ENCODE data around the gene IFIT1B.
A peak's percentile ranks its signal among the peaks of the same experiment; 100 is the strongest.

The IFIT1B gene

DNA sequence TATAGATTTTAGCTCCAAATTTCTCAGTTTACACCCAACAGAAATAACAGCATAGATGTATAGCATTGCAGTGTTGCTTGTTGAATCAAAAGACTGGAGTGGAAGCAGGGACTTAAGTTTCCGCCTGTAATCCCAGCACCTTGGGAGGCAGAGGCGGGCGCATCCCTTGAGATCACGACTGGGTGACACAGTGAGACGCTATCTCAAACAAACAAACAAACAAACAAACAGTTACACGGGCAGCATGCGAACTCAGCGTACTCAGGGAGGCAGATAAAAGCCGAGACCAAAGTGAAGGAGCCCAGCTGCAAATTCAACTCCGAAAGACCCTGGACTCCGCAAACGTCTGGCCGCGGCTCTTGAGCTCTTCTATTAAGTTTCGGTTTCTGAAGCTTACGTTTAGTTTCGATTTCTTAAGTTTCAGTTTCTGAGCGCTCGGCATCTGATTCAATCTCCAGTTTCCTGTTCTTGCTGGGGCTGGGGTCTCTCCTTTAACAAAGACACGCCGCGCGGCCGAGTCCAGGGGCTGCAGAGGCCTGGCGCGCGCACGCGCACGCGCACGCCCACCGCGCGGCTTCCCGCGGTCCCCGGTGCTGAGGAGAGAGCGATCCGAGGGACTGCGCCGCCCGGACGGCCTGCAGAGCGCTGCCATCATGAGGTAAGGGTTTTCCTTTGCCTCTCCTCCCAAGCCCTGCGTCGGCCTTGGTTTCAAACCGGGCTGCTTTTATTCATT is 36.5 kb downstream of the IFIT1B start, which contains the start of gene IFIT5:
Gene IFIT5, plus strand, starts transcription at position 423 of the 733 bp plus-strand sequence. Its CDS starts 231 bp downstream, at position 654.
- peak; percentile 82 for DNase-seq

DNA sequence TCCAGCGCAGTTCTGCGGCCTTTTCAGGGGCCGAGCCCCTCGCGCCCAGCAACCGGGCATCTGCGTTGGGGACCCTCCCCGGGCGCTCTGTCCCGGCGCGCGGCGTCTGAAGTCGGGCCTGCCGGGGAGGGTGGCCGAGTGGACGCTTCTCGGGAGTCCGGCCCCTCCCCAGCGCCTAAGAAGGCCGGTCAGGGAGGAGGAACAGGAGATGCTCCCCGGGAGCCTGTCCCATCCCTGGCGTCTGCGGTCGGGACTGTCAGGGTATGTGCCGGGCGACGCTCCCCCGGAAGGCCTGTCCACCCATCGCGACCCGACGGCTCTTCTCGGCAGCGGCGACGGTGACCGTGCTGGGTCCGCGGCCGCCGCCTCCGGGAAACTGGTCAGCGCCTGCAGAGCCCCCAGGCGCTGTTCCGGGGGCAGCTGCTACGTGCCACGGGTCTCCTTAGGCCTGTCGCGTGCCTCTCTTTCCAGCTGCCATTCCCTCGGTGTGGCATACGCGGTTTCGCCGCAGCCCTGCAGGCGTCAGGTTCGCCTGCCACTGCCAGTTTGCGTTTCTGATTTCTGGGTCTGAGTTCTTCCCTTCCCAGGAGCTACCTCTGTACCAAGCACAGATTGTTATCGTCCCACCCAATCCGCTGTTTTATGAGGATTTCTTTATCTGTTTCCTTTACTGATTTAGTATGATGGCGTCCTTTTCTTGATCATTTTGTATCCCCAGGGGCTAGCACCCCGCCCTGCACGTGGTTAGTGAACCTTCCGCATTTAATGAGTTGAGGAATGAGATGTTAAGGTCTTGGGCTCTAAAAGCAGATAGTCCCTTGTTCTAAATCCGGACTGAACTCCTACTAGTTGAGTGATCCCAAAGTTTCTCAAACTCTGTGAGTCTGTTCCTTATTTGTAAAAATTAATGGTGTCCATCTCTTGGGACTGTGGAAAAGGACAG is 37.3 kb downstream of the IFIT1B start:
- DNase-seq: peak; percentile 66

DNA sequence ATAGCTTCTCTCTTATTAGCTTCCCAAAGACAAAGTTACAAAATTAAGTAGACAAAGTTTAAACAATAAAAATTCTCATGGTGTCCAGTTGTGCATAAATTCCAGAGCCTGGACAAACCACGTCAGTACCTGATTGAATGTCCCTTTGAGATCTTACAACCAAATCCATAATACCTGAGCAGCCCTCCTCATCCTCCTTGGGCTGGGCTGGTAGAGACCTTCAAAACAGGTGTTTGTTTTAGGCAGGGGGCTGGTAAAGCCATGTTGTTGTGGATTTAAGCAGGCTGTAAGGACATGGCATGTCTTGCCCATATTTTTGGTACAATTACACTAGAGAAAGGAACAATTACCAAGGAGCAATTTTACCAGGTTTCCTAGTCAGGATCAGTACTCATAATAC is 38.6 kb downstream of the IFIT1B start:
- no peak for DNase-seq

DNA sequence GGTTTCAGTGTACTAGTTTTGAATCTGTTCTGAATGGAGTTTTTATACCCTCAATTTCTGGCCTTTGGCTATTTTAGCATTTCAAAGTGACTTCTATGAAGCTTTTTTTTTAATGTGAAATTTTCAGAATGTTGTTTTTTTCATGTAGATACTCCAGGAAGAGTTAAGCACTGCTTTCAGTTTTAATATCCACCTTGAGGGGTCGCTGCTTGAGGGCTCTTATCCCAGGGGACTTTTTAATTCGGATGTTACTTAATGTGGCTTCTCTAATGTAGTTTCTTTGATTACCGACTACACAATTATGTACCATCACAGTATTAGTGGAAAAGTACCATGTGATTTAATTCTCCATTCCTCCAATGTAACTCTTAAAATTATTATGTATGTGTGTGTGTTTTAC is 41.7 kb downstream of the IFIT1B start:
- no peak for DNase-seq

DNA sequence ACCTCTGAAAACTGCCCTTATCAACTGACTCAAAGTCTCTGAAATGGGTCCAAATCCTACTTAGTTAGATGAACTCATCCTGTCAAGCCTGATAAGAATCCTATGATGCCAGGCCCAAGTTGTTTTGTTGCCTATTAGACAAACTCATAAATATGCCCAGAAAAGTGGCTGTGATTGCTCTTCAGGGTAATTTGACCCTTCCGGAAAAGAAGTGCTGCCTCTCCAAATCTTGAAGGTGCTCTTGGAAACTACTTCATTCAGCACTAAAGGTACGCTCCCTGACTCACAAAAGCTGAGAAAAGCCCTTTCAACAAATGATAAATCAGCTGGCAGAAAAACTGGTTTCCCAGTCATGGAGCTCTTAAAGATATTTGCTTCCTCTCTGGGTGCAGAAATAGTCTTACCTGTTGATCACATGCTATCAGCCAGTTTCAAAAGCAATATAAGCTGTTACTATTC is 43.2 kb downstream of the IFIT1B start:
- no peak for DNase-seq

DNA sequence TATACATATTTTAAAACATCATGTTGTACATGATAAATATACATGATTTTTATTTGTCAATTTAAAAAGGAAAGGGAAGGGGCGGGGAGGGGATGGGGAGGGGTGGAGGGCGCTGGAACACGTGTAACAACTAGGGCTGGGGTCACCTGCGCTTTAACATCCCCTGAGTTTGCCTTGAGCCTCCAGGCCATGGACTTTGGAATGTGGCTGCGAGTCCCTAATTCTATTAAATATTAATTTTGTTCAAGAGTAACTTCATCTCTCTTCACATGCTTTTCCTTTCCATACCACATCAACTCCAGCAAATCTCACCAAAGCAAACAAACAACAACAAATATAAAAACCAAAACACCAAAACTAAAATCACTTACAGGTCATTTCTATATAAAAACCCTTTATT is 47.1 kb downstream of the IFIT1B start:
- no peak for DNase-seq

DNA sequence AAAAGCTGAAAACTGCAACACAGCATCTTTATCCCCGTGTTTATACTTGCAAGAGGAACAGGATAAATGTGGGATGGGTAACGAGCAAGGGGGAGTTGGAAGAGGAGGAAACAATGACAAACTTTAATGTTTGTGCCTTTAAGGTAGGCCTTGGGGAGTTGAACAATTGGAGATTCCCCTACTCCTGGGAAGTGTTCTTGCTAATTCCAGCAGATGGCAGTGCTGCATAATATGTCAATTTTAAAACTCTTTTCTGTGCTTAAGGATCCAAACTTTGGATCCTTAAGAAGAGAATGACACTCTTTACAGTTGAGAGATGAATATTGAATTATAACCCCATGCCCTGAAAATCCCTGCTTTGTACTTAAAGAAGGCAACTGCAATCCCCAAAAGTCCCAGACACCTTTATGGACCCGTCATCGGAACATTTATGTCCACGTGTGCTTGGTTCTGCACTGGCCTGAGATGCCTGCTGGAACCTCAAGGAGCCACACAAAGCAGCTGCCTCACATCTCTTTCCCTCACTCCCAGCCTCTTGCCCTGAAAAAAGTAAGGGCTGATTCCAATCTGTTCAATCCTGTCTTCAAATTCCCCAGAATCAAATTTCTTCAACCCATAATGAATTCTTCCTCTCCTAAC is 48.5 kb downstream of the IFIT1B start:
- no peak for DNase-seq

DNA sequence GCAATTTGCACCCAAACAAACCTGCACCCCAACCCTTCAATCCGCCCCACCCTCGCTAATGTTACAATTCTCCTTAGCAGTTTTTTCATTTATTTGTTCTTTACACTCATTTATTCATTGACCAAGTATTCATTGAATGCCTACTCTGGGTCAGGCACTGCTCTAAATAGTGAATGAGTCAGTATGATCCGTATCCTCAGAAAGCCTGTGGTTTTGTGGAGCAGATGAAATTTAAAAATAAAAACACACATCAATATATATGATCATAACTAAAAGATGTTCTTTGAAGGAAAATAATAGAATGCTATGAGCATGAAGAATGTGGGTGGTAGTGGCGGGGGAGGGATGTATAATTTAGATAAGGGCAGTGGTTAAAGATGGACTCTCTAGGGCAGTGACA is 49.8 kb downstream of the IFIT1B start:
- no peak for DNase-seq

DNA sequence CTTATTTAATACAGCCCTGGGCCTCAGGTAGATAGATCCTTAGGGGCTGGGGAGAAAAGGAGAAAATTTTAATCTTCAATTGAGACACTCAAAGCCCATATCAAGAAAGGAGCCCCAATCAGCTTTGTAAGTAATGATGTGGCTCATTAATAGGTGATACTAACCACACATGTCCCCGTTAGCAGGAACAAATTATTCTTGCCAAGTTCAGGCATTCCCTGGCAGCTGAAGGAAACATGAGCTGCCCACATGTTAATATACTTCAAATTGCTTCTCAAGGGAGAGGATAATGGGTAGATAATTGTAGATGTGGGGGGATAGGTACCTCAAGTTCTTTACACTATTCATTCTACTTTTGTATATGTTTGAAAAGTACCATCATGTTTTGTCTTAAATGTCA is 51.0 kb downstream of the IFIT1B start:
- no peak for DNase-seq

DNA sequence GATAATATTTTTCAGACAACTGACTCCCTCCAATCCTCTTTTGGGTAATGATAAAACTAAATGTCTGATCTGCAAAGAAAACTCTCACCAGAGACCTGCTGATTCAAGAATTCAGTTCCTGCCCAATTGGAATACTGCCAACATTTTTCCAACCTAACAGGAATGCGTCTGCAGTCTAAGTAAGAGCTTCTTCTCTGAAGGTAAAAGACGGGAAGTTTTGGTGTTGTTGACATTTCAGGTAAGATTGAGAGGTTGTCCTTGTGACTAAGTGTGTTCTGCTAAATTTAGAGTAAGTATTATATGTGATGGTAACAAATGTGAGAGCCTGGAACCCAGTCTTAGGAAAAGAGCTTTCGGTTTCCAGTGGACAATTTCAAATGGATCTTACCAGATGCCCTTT is 54.1 kb downstream of the IFIT1B start:
- no peak for DNase-seq

All from activated CD8-positive, alpha-beta memory T cell treated with anti-CD3 and anti-CD28 coated beads, Interleukin-2, amount 50 U/mL, for 48 hours (primary cell).